GM18505 (cell line): ENCODE data around the gene NME2.
"Not testable (repeated sequence)": the region's sequence is repeated elsewhere in the genome, so short reads cannot be mapped to it uniquely, and the experiment has no call there.

Experiments
- ATAC-seq: cut with Tn5 transposase; IDR thresholded peaks from one replicate; pipeline ENCODE4 v1.9.1; 2021; ENCODE audit not compliant: unreplicated experiment
- POLR2A ChIP-seq: IDR thresholded peaks from 4 replicates; pipeline ENCODE4 v1.6.1; 2011; ENCODE audit warnings: borderline replicate concordance; ENCODE audit not compliant: insufficient read depth, insufficient read length; ENCODE audit errors: extremely low read depth

Gene NME2

GRCh38 chr17:51164911-51165679 lies 1.1 kb upstream of the NME2 start:
- no peak for ATAC-seq
- TF ChIP-seq POLR2A, result no peak

GRCh38 chr17:51165680-51166197 lies 472 bp upstream of the NME2 start:
- no peak for ATAC-seq
- no peak for TF ChIP-seq POLR2A

GRCh38 chr17:51166987-51167931 lies 1.0 kb downstream of the NME2 start:
- ATAC-seq, result peak; percentile 43
- TF ChIP-seq POLR2A, result no peak

- TF ChIP-seq POLR2A, result no peak
Measured at GRCh38 chr17:51169340-51169739, 3.1 kb downstream of the NME2 start.

GRCh38 chr17:51170736-51171135 lies 4.5 kb downstream of the NME2 start:
- ATAC-seq, result no peak
- no peak for TF ChIP-seq POLR2A

More at GRCh38 chr17:51169340-51169739, 3.1 kb downstream of the NME2 start:
- ATAC-seq, result no peak

GRCh38 chr17:51172030-51172429 lies 5.8 kb downstream of the NME2 start:
- not testable (repeated sequence) for ATAC-seq

- no peak for ATAC-seq
- TF ChIP-seq POLR2A, result no peak
Measured at GRCh38 chr17:51180486-51180885, 14.3 kb downstream of the NME2 start.

- ATAC-seq, result no peak
- TF ChIP-seq POLR2A, result no peak
Measured at GRCh38 chr17:51184124-51184523, 17.9 kb downstream of the NME2 start.

- TF ChIP-seq POLR2A, result no peak
- no peak for ATAC-seq
Measured at GRCh38 chr17:51185763-51186332, 19.6 kb downstream of the NME2 start.

GRCh38 chr17:51188271-51188833 lies 22.1 kb downstream of the NME2 start:
- no peak for TF ChIP-seq POLR2A
- no peak for ATAC-seq

GRCh38 chr17:51189162-51189561 lies 23.0 kb downstream of the NME2 start:
- ATAC-seq, result no peak
- TF ChIP-seq POLR2A, result no peak

- TF ChIP-seq POLR2A, result no peak
- ATAC-seq, result no peak
Measured at GRCh38 chr17:51189628-51190027, 23.4 kb downstream of the NME2 start.

GRCh38 chr17:51191895-51192294 lies 25.7 kb downstream of the NME2 start:
- TF ChIP-seq POLR2A, result no peak
- ATAC-seq, result no peak
